HEK293 (cell line): Measurements from ENCODE around the gene MYO3A.
"Not testable (repeated sequence)": the region's sequence is repeated elsewhere in the genome, so short reads cannot be mapped to it uniquely, and the experiment has no call there.

Source experiments
- ATF2 ChIP-seq: fragments of 450-650 bp; formaldehyde crosslinking; IDR thresholded peaks from 2 replicates; pipeline ENCODE4 v1.5.1; 2016; ENCODE audit warnings: missing biosample characterization, missing genetic modification characterization, low read depth
- CTCF ChIP-seq: fragments of 450-650 bp; formaldehyde crosslinking; IDR thresholded peaks from 2 replicates; pipeline ENCODE4 v1.5.1; 2016; ENCODE audit warnings: missing biosample characterization, missing genetic modification characterization
- KLF1 ChIP-seq: fragments of 450-650 bp; formaldehyde crosslinking; IDR thresholded peaks from 2 replicates; pipeline ENCODE4 v1.5.1; 2016; ENCODE audit warnings: missing biosample characterization, missing genetic modification characterization
- ZBTB17 ChIP-seq: fragments of 450-650 bp; formaldehyde crosslinking; IDR thresholded peaks from 2 replicates; pipeline ENCODE4 v1.5.1; 2016; ENCODE audit warnings: missing biosample characterization, missing genetic modification characterization
- ZBTB7A ChIP-seq: fragments of 450-650 bp; formaldehyde crosslinking; IDR thresholded peaks from 2 replicates; pipeline ENCODE4 v1.5.1; 2016; ENCODE audit warnings: low read depth, missing biosample characterization, missing genetic modification characterization
- ZNF132 ChIP-seq: fragments of 450-650 bp; formaldehyde crosslinking; IDR thresholded peaks from 2 replicates; pipeline ENCODE4 v1.5.1; 2017; ENCODE audit warnings: missing biosample characterization, missing genetic modification characterization, borderline replicate concordance
- ZNF155 ChIP-seq: fragments of 450-650 bp; formaldehyde crosslinking; IDR thresholded peaks from 2 replicates; pipeline ENCODE4 v1.5.1; 2016; ENCODE audit warnings: missing biosample characterization, missing genetic modification characterization
- ZNF274 ChIP-seq, 2 experiments: fragments of 200-500 bp in 1 of 2; fragments of 450-650 bp in 1 of 2; sonication (Bioruptor generic) in 1 of 2; formaldehyde crosslinking in 1 of 2; IDR thresholded peaks; 2 replicates each; pipeline versions ENCODE4 v1.5.1 to v1.6.1; 2014 to 2016; ENCODE audit warnings: borderline replicate concordance in 1 of 2, inconsistent platforms in 1 of 2, low read length in 1 of 2, missing biosample characterization in 1 of 2, missing genetic modification characterization in 1 of 2
- ZNF302 ChIP-seq: fragments of 450-650 bp; formaldehyde crosslinking; IDR thresholded peaks from 2 replicates; pipeline ENCODE4 v1.5.1; 2016; ENCODE audit warnings: missing biosample characterization, missing genetic modification characterization, low read depth
- ZNF530 ChIP-seq: fragments of 450-650 bp; formaldehyde crosslinking; IDR thresholded peaks from 2 replicates; pipeline ENCODE4 v1.5.1; 2016; ENCODE audit warnings: low read depth, missing biosample characterization, missing genetic modification characterization
- ZNF544 ChIP-seq: fragments of 450-650 bp; formaldehyde crosslinking; IDR thresholded peaks from 2 replicates; pipeline ENCODE4 v1.5.0; 2017; ENCODE audit warnings: missing biosample characterization, missing genetic modification characterization
- TF ChIP-seq, protein P1 (sequence below): fragments of 450-650 bp; formaldehyde crosslinking; IDR thresholded peaks from 2 replicates; pipeline ENCODE4 v1.5.1; 2016; ENCODE audit warnings: missing biosample characterization, missing genetic modification characterization

DNA sequence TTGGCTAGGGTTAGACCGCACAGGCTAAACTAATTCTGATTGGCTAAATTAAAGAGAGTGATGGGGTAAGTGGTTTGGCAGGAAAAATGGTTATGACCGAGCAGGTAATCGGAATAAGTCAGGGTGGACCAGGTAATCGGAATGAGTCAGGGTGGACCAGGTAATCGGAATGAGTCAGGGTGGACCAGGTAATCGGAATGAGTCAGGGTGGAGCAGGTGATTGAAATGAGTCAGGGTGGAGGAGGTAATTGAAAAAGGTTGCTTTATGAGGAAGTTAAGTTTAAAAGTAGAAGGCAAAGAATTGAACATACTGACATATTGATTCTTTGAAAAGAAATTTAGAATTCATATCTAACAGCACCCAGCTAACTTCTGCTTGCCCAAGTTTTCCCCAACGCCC lies 68.4 kb downstream of the MYO3A start:
- TF ChIP-seq ZNF302; ZBTB17 (tag by site-specific recombination); ZNF155 (tag by site-specific recombination); ATF2 (tag by site-specific recombination); ZNF544 (tag by site-specific recombination); ZBTB7A (tag by site-specific recombination); KLF1 (tag by site-specific recombination); ZNF274 (IDR thresholded peaks at IDR 0.05; ENCODE audit: low read length); ZNF274 (tag by site-specific recombination; IDR thresholded peaks at IDR 0.05; ENCODE audit: borderline replicate concordance); ZNF132; ZNF530 (tag by site-specific recombination); CTCF: not testable (repeated sequence)
- TF ChIP-seq, protein P1, sequence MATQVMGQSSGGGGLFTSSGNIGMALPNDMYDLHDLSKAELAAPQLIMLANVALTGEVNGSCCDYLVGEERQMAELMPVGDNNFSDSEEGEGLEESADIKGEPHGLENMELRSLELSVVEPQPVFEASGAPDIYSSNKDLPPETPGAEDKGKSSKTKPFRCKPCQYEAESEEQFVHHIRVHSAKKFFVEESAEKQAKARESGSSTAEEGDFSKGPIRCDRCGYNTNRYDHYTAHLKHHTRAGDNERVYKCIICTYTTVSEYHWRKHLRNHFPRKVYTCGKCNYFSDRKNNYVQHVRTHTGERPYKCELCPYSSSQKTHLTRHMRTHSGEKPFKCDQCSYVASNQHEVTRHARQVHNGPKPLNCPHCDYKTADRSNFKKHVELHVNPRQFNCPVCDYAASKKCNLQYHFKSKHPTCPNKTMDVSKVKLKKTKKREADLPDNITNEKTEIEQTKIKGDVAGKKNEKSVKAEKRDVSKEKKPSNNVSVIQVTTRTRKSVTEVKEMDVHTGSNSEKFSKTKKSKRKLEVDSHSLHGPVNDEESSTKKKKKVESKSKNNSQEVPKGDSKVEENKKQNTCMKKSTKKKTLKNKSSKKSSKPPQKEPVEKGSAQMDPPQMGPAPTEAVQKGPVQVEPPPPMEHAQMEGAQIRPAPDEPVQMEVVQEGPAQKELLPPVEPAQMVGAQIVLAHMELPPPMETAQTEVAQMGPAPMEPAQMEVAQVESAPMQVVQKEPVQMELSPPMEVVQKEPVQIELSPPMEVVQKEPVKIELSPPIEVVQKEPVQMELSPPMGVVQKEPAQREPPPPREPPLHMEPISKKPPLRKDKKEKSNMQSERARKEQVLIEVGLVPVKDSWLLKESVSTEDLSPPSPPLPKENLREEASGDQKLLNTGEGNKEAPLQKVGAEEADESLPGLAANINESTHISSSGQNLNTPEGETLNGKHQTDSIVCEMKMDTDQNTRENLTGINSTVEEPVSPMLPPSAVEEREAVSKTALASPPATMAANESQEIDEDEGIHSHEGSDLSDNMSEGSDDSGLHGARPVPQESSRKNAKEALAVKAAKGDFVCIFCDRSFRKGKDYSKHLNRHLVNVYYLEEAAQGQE = not testable (repeated sequence)
